Measurements from ENCODE around the gene LGSN.

GRCh38 chr6:63307581-63308246 lies 12.1 kb downstream of the LGSN start:
- TF ChIP-seq POLR2AphosphoS5 (IDR thresholded peaks at IDR 0.05; ENCODE audit: low read depth) (no peak), CTCF (IDR thresholded peaks at IDR 0.05; ENCODE audit: insufficient read depth, low read length) (peak; percentile 31)
